ENCODE data around the gene GIMAP8.

The GIMAP8 gene

DNA sequence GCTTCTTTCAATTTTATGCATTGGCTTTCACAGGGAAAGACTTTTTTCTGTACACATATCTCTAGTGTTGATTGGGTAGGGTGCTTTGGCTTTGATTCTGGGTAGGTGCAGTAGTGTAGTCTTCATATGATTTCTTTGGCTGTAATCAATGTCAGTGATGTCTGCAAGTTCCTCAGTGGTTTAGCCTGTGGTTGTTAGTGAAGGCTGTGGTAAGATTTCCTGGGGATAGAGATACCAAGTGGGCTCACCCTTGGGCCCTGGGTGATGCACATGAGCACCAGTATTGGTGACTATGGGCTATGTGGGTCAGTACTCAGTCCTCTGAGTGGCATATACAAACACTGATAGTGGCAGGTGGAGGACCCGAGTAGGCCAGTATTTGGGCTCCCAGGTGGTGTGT is 13.0 kb downstream of the GIMAP8 start:
- no peak for TF ChIP-seq REPIN1 (tag by site-specific recombination; IDR thresholded peaks at IDR 0.05; ENCODE audit: low read depth)
- TF ChIP-seq, protein P1, sequence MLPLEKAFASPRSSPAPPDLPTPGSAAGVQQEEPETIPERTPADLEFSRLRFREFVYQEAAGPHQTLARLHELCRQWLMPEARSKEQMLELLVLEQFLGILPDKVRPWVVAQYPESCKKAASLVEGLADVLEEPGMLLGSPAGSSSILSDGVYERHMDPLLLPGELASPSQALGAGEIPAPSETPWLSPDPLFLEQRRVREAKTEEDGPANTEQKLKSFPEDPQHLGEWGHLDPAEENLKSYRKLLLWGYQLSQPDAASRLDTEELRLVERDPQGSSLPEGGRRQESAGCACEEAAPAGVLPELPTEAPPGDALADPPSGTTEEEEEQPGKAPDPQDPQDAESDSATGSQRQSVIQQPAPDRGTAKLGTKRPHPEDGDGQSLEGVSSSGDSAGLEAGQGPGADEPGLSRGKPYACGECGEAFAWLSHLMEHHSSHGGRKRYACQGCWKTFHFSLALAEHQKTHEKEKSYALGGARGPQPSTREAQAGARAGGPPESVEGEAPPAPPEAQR (tag by site-specific recombination; IDR thresholded peaks at IDR 0.05), result no peak
- TF ChIP-seq ZNF560 (tag by site-specific recombination; IDR thresholded peaks at IDR 0.05; ENCODE audit: borderline replicate concordance), result no peak
- no peak for TF ChIP-seq MZF1 (tag by site-specific recombination; IDR thresholded peaks at IDR 0.05; ENCODE audit: borderline replicate concordance)
- ChIA-PET CTCF (no interaction called here), POLR2A (no interaction called here)
- H3K36me3 ChIP-seq (ENCODE audit: control insufficient read depth in 2 of 2, insufficient read depth in 1 of 2, low read length in 2 of 2), result no peaks in the 10 kb centered on the region
- H3K27ac ChIP-seq (ENCODE audit: extremely low read depth, low read depth, low read length), result no peak overlapping the region
- H3K4me3 ChIP-seq (ENCODE audit: low read depth, low read length), result no peak overlapping the region
- H3K4me1 ChIP-seq (ENCODE audit: control insufficient read depth, insufficient read depth, low read length), result no peaks in the 10 kb centered on the region
- no peaks in the 10 kb centered on the region for H3K9me3 ChIP-seq (ENCODE audit: control insufficient read depth, insufficient read depth, low read depth, low read length)

DNA sequence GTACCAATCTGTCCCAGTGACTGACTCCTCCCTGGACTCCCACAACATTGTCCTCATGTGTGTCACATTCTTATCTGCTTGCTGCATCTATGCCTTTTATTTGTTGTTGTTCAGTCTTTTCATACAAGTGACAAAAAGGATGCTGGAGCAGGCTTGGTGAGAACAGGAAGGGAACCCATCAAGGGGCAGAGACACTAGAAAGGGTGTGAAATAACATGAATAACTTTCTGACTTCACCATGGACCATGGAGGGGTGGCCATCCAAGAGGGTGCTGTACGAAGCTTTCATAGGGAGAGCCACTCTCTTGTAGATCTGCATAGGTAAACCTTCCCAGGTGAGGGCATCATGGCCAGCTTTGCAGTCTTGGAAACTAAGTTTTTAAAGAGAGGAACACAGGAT is 14.5 kb downstream of the GIMAP8 start:
- Histone ChIP-seq H3K4me3 (ENCODE audit: low read depth, low read length) (no peak overlapping the region), H3K27ac (ENCODE audit: extremely low read depth, low read depth, low read length) (no peak overlapping the region), H3K9me3 (ENCODE audit: control insufficient read depth, insufficient read depth, low read depth, low read length) (no peaks in the 10 kb centered on the region), H3K36me3 (ENCODE audit: control insufficient read depth in 2 of 2, insufficient read depth in 1 of 2, low read length in 2 of 2) (no peaks in the 10 kb centered on the region), H3K4me1 (ENCODE audit: control insufficient read depth, insufficient read depth, low read length) (no peaks in the 10 kb centered on the region)
- TF ChIP-seq ZNF623 (tag by site-specific recombination; IDR thresholded peaks at IDR 0.05) (no peak), ZNF555 (tag by site-specific recombination; conservative IDR thresholded peaks at IDR 0.05) (no peak), ZNF157 (tag by site-specific recombination; IDR thresholded peaks at IDR 0.05) (no peak), ZNF146 (tag by site-specific recombination; IDR thresholded peaks at IDR 0.05) (no peak), ZNF837 (tag by site-specific recombination; IDR thresholded peaks at IDR 0.05) (no peak), ZNF350 (tag by site-specific recombination; IDR thresholded peaks at IDR 0.05) (no peak), GFI1B (tag by site-specific recombination; IDR thresholded peaks at IDR 0.05) (no peak), GLIS1 (tag by site-specific recombination; IDR thresholded peaks at IDR 0.05) (no peak), ZNF114 (tag by site-specific recombination; IDR thresholded peaks at IDR 0.05) (no peak), ZFP37 (tag by site-specific recombination; IDR thresholded peaks at IDR 0.05) (no peak), SALL2 (tag by site-specific recombination; IDR thresholded peaks at IDR 0.05; ENCODE audit: borderline replicate concordance) (no peak), ZNF121 (tag by site-specific recombination; IDR thresholded peaks at IDR 0.05) (no peak), KLF10 (tag by site-specific recombination; IDR thresholded peaks at IDR 0.05) (no peak), ZNF211 (tag by site-specific recombination; IDR thresholded peaks at IDR 0.05; ENCODE audit: low read depth) (no peak)
- TF ChIP-seq, protein P2, sequence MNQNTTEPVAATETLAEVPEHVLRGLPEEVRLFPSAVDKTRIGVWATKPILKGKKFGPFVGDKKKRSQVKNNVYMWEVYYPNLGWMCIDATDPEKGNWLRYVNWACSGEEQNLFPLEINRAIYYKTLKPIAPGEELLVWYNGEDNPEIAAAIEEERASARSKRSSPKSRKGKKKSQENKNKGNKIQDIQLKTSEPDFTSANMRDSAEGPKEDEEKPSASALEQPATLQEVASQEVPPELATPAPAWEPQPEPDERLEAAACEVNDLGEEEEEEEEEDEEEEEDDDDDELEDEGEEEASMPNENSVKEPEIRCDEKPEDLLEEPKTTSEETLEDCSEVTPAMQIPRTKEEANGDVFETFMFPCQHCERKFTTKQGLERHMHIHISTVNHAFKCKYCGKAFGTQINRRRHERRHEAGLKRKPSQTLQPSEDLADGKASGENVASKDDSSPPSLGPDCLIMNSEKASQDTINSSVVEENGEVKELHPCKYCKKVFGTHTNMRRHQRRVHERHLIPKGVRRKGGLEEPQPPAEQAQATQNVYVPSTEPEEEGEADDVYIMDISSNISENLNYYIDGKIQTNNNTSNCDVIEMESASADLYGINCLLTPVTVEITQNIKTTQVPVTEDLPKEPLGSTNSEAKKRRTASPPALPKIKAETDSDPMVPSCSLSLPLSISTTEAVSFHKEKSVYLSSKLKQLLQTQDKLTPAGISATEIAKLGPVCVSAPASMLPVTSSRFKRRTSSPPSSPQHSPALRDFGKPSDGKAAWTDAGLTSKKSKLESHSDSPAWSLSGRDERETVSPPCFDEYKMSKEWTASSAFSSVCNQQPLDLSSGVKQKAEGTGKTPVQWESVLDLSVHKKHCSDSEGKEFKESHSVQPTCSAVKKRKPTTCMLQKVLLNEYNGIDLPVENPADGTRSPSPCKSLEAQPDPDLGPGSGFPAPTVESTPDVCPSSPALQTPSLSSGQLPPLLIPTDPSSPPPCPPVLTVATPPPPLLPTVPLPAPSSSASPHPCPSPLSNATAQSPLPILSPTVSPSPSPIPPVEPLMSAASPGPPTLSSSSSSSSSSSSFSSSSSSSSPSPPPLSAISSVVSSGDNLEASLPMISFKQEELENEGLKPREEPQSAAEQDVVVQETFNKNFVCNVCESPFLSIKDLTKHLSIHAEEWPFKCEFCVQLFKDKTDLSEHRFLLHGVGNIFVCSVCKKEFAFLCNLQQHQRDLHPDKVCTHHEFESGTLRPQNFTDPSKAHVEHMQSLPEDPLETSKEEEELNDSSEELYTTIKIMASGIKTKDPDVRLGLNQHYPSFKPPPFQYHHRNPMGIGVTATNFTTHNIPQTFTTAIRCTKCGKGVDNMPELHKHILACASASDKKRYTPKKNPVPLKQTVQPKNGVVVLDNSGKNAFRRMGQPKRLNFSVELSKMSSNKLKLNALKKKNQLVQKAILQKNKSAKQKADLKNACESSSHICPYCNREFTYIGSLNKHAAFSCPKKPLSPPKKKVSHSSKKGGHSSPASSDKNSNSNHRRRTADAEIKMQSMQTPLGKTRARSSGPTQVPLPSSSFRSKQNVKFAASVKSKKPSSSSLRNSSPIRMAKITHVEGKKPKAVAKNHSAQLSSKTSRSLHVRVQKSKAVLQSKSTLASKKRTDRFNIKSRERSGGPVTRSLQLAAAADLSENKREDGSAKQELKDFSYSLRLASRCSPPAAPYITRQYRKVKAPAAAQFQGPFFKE (tag by site-specific recombination; IDR thresholded peaks at IDR 0.05; ENCODE audit: borderline replicate concordance), result no peak
- TF ChIP-seq, protein P3, sequence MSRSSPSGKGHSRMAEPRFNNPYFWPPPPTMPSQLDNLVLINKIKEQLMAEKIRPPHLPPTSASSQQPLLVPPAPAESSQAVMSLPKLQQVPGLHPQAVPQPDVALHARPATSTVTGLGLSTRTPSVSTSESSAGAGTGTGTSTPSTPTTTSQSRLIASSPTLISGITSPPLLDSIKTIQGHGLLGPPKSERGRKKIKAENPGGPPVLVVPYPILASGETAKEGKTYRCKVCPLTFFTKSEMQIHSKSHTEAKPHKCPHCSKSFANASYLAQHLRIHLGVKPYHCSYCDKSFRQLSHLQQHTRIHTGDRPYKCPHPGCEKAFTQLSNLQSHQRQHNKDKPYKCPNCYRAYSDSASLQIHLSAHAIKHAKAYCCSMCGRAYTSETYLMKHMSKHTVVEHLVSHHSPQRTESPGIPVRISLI (tag by site-specific recombination; IDR thresholded peaks at IDR 0.05), result no peak
- POLR2A ChIA-PET, result no interaction called here
- CTCF ChIA-PET, result interaction anchor here (1.2 kb wide), 1 partner anchor 16 kb away, joined by 4 read pairs; no protein-coding TSS in a partner anchor

All from HEK293 (cell line).